NCI-H460 (cell line): ENCODE data around the gene HAO1. TPM values are rescaled to one million over a fixed set of nuclear protein-coding genes. Genes with fewer than 3 reads are reported as not detected.
"Not testable (repeated sequence)": the region's sequence is repeated elsewhere in the genome, so short reads cannot be mapped to it uniquely, and the experiment has no call there.

Source experiments
- DNase-seq: peaks from one replicate; pipeline ENCODE4 v3.0.0-alpha.2; 2016; ENCODE audit warnings: low read depth; ENCODE audit errors: extremely low read depth
- polyA plus RNA-seq: library from polyadenylated mRNA; depleted of rRNA; stranded (reverse); fragments of >200 nt; gene quantifications from 2 replicates; pipeline ENCODE4 v1.2.3, GENCODE V29; 2014; cell fraction: nucleus; rRNA removed
- total RNA-seq: library from RNA; depleted of rRNA; stranded (reverse); fragments of >200 nt; shearing (Covaris generic); gene quantifications from 2 replicates; pipeline ENCODE4 v1.2.3, GENCODE V29; 2014; rRNA removed

The HAO1 gene
- total RNA-seq: not detected in 2 replicates
- not detected in 2 replicates for polyA plus RNA-seq

DNA sequence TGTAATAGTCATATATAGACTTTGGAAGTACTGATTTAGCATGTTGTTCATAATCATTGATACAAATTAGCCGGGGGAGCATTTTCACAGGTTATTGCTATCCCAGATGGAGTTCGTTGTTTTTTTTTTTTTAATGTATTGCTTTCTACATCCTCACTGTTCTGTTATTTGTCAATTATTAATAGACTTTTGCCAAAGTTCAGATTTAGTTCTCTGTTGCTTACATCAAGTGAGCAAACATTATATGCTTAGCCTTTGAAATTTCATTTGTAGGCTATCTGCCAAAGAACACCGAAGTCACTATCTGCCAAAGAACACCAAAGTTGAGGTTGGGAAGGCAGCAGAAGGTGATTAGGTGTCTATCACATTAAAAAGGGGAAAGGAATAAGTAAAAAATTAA lies at the start of gene HAO1:
Gene HAO1, minus strand, starts transcription at position 118 of the 400 bp plus-strand sequence. Its CDS starts 36 bp downstream, at position 82.
- no peak for DNase-seq

DNA sequence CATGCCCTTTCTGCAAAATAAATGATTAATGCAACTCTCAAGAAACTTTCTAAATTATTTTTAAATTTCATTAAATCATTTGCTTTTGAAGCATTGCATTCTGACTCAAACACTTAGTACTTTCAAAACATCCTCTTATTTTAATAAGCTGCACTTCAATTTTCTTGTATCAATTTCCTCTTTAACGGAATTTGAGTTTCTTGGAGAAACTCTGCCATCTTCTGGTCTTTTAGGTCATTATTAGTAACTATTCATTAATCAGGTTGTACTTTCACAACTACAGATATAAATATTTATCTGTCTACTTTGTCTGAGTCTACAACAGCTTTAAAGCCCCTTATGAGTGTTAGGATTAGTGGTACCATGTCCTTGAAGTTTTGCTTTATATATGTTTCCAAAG lies 49.1 kb upstream of the HAO1 start:
- DNase-seq: no peak

DNA sequence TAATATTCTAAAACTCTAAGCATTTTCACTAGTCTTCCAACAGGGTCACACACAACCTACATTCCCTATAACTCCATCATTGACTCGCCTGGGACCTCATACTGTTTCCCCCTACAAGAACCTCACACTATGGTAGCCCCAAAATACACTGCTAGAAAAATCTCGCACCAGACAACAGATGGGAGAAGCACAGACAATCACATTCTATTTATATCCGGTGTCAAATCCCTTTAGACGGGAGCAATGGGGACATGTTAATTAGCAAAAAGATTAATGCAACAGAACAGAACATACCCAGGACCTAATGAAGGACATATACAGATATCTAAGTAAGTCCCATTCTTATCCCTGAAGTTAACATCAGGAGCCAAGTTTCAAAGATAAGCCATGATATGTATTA lies 45.7 kb upstream of the HAO1 start:
- no peak for DNase-seq

DNA sequence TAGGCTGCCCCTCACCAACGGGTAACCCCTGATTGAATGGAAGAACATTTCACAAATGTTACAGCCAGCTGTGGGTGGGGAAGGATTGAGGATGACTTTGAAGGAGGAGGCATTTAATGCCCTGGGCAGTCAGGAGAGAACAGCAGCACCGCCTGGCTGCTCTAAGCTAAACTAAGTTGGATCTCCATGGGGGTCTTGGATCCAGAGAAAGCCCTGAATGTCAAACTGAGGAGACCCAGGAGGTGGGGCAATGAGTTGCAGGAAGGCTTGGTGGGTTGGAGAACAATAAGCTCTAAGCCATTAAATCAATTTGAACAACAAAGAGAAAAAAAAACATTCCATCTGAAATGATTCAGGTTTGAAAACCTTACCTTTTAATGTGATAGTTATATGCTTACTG lies 43.9 kb upstream of the HAO1 start:
- DNase-seq: no peak

DNA sequence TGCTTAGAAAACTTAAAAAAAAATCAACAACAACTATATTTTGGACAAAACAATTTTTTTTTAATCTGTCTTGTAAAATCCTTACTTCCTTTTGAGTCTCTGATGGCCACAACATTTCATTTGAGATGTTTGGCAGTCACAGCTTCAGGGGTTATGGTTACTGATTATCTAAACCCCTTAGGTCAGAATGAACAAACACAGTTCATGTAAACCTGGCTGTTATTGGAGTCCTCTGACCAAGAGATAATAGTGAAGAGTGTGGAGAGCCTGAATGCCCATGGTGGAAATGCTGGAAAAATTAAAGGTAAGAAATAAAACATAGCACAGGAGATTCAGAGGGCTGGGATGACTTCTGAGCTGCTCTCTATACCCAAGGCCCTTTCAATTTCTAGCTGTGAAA lies 41.1 kb upstream of the HAO1 start:
- no peak for DNase-seq

DNA sequence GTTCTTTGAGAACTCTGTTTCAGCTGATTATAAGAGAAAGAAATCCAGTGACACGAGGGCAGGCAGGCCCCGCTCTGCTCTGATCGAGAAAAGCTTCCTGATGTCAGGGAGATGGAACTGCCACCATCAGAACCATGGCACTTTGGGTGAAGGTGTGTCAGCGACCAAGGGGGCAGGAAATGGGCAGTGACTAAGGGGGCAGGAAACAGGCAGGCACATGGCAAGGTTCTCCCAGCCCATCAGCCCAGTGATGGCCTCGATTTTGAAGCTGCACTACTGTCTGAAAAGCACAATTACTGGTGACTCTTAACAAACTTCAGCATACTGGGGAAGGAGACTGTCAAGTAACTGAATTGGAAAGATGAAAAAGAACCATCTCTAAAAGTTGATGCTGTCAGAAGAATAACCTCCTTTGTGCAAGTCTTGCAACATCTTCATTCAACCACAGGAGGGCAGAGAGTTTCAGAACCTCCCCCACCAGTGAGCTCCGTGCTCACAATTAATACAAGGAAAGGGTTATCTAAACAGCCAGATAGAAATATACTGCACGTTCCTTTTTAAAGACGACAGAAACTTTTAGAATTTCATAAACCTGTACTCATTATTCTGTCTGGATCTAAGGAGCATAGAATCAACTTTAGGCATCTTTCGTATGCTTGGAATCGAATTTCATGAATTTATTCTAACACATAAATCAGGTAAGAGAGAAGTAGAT lies 40.2 kb upstream of the HAO1 start:
- peak; percentile 34 for DNase-seq

DNA sequence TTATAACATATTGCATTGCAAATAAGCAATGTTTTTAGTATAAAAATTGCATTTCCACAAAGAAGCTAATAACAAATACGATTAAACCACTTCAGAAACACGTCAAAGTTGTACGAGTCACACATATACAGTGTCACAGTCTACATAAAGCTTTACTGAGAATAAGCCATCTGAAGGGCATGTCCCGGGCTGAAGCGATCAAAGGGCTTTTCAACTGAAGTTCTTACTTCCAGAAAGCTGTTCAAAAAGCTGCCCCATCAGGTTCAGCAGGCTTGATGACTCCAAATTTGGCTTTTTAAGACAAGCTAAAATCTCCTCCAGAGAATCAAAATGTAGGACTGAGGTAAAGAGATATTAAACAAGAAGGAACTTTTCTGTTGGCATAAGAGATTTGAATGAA lies 37.5 kb upstream of the HAO1 start:
- DNase-seq: no peak

DNA sequence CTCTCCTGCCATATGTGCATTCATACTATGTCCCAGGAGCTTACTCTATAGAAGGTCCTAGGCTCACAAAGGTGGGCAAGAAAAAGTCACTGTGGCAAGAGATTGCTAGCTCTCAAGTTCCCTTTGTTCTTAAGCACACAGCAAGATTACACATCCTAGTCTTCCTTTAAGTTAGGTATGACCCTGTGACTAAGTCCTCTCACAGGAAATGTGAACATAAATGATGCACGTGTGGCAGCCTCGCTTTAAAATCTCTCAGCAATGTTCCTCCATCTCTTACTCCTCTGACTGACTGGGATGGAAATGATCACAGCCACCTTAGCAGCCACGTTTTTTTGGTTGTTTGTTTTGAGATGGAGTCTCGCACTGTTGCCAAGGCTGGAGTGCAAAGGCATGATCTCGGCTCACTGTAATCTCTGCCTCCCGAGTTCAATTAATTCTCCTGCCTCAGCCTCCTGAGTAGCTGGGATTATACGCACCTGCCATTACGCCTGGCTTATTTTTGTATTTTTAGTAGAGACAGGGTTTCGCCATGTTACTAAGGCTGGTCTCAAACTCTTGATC lies 35.7 kb upstream of the HAO1 start:
- no peak for DNase-seq

DNA sequence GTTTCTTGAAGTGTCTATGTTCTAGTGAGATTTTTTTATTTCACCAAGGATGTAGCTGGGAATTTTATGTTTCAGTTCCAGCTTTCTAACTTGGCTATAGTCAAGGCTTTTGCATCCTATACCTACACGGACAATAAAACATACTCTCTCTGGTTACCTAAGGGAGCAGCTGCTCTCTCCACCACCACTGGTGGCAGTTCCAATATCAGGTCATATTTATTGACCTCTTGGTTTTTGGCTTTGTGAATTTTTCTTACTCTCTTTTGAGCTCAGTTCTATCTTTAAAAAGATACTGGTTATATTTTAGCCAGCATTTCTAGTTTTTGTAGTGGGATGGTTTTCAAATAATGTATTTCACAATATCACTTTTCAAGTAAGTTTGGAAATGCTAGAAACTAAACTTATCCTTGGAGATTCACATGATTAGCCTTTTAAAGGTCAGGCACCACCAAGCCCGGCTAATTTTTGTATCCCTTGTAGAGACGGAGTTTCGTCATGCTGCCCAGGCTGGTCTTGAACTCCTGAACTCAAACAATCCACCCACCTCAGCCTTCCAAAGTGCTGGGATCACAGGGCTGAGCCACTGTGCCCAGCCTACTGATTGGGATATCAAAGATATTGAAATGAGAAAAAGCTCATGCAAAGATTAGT lies 34.7 kb upstream of the HAO1 start:
- DNase-seq: no peak

DNA sequence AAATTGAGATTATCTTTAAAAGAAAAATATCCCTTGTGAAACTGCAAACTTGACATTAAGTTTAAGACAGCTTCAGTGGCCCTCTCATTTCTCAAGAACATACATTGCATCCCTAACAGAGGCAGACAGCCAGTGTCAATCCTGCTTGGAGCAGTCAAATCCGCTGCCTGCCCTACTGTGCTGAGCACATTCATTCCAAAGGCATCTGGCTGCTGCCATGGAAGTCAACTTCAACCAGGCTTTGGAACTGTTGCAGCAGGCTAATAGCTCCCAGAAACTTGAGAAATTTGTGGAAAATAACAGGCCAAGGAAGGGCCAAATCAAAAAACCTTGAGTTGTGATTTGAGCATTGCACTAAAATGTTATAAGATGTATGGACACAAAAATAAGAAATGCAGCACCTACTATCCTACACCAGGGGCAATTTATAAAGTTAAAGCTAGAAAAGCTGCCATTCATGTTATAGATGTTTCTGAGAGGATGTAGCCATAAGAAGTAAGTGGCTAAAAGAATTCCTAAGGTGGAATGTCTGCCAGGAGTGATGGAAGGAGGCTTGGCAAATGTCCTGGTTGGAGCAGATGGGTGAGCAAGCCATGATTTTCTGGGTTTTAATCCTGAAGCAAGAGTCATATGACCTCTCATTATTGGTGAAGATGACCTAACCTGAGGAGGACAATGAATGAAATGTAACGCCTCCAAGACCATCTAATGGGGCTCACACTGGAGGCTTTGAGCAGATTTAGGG lies 31.4 kb upstream of the HAO1 start:
- no peak for DNase-seq

DNA sequence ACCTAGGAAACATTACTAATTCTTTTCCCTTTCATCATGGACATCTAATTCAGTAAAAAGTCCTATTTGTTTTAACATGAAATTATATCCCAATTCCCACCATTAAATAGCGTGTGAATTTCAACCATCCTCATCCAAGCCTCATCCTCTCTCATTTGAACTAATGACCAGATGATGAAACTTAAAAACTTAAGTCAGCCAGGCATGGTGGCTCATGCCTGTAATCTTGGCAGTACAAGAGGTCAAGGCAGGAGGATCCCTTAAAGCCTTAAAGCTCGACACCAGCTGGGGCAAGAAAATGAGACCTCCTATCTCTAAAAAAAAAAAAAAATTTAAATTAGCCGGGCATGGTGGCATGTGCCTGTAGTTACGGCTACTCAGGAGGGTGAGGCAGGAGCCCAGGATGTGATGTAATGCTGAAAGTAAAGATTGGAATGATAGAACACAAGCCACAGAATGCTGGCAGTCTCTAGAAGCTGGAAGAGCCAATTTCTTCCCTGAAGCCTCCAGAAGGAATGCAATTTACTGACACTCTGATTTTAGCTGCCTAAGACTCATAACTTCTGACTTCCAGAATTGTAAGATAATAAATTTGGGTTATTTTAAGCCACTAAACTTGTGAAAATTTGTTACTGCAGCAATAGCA lies 27.1 kb upstream of the HAO1 start:
- DNase-seq: no peak

DNA sequence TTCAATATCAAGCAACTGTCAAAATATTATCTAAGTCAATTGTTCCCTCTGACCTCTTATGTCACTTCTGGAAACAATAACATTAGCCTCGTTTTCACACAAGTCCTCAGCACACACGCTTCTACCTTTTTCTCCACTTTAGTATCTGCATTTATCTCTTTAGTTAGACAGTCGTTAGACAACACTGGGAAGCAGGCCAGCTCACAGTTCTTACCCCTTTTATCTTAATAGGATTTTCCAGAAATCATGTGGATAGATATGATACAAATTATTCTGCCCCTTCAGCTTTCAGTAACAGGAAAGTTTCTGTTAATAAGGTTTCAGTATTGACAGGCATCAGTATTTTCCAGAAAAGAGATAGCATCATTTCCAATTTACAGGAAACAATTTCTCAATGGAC lies 25.9 kb upstream of the HAO1 start:
- DNase-seq: no peak

DNA sequence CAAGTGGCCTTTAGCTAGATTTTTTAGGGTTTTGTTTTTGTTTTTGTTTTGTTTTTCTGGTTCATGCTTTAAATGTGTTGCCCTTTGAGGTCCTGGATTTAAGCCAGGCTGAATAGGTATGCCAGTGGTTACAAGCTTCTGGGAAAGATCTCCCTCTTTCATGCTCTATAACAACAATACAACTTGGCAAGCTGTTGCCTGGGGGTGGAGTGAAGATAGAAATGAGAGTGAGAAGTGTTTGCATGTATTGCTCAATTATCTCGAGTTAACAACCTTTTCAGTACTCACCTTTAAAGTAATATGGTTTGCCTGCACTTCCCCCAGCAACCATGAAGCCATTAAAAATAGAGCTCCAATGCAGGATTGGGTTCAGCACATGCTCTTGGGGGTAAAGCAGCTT lies 19.2 kb upstream of the HAO1 start:
- no peak for DNase-seq

DNA sequence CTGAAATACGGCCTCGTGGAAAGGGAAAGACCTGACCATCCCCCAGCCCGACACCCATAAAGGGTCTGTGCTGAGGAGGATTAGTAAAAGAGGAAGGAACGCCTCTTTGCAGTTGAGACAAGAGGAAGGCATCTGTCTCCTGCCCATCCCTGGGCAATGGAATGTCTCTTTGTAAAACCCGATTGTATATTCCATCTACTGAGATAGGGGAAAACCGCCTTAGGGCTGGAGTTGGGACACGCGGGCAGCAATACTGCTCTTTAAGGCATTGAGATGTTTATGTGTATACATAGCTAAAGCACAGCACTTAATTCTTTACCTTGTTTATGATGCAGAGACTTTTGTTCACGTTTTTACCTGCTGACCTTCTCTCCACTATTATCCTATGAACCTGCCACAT lies 16.3 kb upstream of the HAO1 start:
- DNase-seq: not testable (repeated sequence)

DNA sequence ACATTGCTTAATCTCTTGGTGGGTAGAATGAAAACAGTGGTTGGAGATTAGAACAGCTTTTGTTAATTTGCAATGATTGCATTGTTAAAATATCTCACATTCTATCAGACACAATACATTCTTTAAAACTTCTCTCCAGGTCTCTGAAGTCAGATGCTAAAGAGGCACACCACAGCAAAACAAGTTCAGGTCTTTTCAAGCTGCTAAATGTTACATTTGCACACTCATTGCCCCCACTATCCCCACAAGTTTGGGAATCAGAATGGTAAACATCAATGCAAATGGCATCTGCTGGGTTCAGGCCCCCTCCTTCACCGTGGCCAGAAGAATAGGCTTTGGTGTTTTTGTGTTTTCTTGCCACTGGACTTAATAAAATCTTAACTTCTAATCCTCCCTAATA lies 10.1 kb upstream of the HAO1 start:
- no peak for DNase-seq

DNA sequence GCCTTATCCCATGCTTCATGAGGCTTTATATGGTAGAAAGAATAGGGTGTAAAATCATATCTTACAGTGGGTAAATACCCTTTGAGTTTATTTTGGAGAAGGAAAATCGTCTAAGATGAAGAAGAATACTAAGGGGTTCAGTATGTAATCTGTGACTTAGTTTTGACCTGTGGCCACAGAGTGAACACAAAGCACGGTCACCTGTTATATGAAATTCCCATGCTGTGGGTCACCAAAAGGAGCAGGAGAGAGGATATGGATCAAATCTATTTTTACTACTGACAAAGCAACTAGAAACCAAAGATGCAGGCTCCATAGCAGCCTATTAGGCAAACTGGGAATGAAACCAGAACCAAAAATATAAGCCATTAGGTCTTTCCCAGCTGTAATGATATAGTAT lies 3.6 kb upstream of the HAO1 start:
- DNase-seq: no peak

DNA sequence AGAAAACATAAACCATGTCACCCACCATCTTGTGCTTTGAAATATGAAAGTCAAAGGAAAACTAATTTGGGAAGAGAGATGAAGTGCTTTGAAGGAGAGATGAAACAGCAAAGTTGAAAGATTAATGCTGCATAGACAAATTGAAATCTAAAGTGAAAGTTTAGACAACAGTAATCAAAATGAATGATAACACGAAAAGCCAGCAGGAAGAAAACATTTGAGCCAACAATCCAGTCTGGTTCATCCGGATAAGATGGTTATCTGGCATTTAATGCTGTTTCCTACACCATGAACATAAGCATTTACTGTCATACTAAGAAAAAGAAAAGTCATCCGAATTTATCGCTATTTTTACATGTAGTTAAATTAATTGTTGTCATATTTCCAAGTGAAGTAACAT lies 595 bp downstream of the HAO1 start:
- no peak for DNase-seq

DNA sequence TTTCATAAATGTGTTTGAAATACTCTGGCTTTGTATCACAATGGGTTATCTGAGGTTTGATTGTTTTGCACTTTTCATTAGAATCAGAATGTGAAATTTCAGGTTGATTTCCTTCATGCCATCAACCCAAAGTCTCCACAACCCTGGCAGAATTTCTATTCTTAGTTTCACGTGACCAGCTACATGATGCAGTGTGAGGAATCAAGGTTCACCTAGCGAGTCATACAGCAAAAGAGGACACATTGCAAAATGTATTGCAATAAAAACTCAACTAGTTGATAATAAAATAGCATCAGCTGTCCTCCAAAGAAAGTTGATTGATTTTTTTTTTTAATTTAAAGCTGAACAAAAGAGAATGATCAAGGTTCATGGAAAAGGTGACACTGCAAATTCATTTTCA lies 2.2 kb downstream of the HAO1 start:
- DNase-seq: no peak

DNA sequence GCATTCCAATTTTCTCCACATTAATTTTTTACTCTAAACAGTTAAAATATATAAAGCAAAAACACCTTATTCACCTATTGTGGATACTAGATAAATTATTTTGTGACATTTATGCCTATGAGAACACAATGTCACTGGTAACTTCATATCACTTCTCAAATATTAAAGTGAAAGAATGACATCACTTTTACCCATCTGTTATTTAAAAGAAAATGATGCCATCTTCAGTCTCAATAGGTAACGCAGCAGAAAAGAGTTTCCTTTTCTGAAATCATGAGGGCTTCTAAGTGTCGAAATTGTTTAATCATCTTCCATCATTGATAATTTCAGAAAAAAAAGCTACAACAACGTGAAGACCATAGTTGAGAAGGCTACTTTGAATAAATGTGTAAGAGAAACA lies 2.9 kb downstream of the HAO1 start:
- DNase-seq: no peak

DNA sequence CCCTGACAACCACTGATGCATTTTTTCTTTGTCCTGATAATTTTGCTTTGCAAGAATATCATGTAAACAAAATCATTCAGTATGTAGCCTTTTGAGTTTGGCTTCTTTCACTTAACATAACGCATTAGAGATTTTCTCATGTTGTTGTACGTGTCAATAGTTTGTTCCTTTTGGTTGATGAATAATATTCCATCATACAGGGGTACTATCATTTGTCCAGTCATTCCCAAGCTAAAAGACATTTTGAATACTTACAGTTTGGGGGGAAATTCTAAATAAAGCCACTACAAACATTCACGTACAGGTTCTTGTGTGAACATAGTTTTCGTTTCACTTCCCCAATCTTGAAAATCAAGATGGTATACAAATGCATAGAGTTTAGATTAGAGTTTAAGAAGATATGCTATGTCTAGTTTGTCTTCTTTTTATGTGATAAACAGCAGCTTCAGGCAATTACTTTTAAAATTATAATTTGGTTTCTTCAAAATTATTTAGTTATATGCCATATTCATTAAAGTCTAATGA lies 5.2 kb downstream of the HAO1 start:
- DNase-seq: no peak

DNA sequence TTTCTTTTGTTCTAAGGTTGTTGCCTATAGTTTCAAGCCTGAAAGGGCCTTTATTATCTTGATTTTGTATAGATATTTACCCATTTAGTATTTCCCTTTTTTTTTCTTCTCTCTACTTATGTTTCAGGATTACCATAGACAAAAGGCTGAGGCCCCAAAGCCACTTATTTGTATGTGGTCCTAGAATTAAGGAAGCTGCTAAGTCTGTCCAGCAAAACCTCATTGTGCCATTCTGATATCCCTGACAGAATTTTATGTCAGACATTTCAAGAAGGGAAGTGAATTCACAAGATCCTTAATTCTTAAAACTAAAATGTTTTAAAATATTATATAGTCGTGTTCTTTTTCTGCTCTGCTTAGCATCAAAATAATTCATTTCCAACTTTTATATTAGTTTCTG lies 6.9 kb downstream of the HAO1 start:
- no peak for DNase-seq
